IPS-18c (cell line): Measurements from ENCODE around the gene VPS54.

Experiments used
- H3K4me3 ChIP-seq: 2 replicates; pipeline ENCODE4 v1.7.0; 2013; ENCODE audit warnings: low read depth, mild to moderate bottlenecking, low read length, moderate library complexity; ENCODE audit not compliant: insufficient read depth
- H3K9me3 ChIP-seq: one replicate; pipeline ENCODE4 v1.6.1; 2013; ENCODE audit warnings: mild to moderate bottlenecking, low read length, moderate library complexity; ENCODE audit not compliant: control insufficient read depth, insufficient read depth

The VPS54 gene

DNA sequence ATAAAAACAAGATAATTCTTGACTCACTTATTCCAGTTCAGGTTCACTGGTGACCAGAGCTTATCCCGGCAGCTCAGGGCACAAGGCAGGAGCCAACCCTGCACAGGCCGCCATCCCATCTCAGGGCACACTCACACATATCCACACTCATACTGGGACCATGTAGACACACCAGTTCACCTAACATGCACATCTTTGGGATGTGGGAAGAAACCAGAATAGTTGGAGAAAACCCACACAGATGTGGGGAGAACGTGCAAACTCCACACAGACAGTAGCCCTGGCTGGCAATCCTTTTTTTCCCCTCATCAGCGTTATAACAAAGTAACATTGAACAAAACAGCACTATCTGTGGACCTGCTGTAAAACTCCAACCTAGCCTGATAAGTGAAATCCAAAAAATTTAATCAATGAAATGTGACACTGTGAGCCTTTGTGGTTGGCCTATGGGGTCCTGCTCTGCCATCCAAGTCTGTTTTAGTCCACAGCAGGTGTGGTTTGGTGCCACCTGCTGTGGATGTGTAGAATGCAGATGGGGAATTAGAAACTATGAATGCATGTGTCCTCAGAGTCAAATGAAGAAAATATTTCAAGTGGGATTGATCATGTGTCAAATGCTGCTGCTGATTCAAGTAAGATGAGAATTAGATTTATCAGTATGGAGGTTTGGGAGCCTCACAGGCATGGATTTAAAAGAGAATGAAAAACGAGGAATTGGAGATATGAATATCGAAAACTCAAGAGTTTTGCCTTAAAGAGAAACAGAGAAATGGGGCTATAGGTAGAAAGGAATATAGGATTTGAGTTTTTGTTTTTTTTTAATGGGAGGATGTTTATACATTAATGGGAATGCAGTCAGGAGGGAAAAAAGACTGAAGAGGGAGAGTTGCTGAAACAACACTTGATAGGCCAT lies 130.5 kb downstream of the VPS54 start:
- no peaks in the 10 kb centered on the region for H3K9me3 ChIP-seq
- H3K4me3 ChIP-seq: no peak overlapping the region

DNA sequence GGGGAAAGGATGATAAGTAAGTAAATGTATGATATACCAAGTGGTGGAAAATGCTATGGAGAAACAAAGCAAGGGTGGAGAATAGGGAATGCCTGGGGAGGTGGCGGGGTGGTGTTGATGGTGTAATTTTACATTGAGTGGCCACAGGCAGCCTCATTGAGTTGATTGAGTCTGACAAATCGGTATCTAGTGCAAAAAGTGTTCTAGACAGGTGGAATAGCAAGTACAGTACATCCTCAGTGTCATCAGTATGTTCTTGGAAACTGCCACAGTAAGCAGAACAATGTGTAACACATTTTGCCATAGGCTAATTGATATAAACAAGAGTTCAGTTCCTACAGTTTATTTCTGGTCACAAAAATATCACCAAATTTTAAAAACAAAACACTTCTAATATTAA lies 131.2 kb downstream of the VPS54 start:
- Histone ChIP-seq H3K9me3 (no peaks in the 10 kb centered on the region), H3K4me3 (no peak overlapping the region)

DNA sequence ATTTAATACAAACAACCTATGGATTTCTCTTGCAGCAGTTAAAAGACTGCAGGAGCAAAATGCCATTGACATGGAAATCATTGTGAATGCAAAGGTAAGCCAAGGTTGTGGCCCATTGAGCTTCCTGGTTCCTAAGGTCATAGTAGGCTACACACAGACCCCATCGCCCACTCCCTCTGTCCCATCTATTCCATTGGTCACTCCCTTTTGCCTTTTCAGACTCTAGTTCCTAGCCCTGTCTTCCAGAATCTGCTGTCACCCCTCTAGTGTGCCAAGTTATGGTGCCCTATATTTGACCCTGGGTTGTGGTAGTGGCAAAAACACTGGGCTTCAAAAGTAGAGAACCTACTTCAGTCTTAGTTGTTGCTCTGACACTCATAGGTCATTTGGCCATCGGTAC lies 132.8 kb downstream of the VPS54 start:
- Histone ChIP-seq H3K9me3 (no peaks in the 10 kb centered on the region), H3K4me3 (no peak overlapping the region)

DNA sequence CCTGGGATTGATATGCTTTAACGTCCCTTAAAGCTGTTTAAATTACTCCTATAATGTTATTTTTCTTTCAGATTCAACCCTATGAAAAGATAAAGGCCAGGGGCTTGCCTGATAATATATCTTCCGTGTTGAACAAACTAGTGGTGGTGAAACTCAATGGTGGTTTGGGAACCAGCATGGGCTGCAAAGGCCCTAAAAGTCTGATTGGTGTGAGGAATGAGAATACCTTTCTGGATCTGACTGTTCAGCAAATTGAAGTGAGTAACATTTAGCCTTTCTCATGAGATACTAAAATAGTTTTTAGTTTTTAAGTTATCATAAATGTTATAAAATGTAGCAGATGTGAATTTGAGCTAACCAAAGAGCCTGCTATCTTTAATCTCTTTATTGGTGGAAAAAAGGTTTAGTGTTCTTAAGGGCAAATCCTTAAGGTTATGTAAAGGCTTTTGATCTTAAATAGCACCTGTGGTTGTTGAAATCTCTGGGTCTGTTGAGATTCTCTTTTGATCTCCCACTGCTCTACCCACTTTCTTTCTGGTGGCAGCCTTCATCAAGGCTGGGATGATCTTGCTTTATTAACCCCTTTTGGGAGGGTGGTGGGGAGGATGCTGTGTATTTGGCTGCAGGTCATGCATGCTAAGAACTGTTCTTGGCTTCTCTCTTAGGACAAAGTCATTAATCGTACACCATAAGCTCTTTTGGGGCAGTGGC lies 136.7 kb downstream of the VPS54 start:
- Histone ChIP-seq H3K4me3 (no peak overlapping the region), H3K9me3 (no peaks in the 10 kb centered on the region)

DNA sequence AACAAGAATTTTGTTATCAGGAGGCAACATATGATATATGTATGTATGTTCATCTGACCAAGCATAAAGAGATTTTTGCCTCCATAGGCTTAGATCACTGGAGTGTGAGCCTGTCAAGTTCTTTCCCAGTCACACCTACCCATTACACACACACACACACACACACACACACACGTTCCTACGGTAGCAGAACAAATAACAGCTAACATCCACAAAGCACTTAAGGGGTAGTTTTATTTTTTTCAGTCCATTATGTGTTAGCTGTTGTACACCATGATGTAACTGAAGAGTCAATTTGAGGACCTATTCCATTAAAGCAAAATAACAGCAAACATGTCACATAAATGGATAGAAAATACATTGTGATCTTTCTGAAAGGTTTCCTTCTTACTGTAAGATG lies 138.0 kb downstream of the VPS54 start:
- Histone ChIP-seq H3K4me3 (no peak overlapping the region), H3K9me3 (no peaks in the 10 kb centered on the region)

DNA sequence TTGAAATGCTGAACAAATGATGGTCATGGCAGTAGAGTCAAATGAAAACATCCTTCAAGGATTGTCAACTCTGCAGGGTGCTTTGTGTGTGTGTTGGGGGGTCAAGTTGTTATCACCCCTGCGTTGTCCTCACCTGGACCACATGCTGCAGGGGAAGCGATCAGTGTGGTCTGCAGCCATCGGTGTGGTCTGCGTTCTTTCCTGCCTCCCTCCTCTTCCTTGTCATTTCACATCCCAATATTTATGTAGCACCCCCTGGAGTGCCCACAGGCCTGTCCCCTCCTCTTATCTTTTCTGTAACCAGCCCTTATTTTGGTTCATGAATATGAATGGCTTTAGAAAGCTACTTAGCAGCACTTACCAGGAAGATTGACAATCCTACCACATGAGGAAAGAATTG lies 138.6 kb downstream of the VPS54 start:
- Histone ChIP-seq H3K4me3 (no peak overlapping the region), H3K9me3 (no peaks in the 10 kb centered on the region)

DNA sequence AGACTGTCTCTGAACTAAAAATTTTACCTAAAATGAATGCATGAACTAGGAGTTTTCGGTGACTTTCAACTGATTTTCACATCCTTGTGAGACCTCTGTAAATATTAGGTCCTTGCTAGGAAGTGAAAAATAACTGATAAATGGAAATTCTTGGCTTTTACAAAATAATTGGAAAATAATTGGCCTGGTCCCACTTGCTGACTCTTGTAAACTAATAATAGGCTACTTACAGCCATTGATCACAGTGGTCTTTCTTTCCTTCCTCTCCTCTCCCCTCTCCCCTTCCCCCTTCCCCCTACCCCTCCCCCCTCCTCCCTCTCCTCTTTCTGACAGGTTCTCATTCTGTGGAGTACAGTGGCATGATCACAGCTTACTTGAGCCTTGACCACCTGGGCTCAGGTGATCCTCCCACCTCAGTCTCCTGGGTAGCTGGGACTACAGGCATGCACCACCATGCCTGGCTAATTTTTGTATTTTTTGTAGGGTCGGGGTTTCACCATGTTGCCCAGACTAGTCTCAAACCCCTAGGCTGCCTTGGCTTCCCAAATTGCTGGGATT lies 139.3 kb downstream of the VPS54 start:
- no peaks in the 10 kb centered on the region for H3K9me3 ChIP-seq
- H3K4me3 ChIP-seq: no peak overlapping the region

DNA sequence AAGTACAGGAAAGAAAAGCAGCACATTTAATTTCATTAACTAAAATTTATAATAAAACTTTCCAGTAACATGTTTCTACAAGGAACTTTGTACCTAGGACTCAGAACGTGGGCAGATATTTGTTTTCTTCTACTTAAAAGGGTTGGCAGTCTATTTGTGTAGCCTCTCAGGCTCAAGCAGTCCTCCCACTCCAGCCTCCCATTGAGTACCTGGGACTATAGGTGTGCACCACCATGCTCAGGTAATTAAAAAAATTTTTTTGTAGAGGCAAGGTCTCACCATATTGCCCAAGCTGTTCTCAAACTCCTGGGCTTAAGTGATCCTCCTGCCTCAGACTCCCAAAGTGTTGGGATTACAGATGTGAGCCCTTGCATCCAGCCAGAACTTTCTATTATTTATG lies 140.7 kb downstream of the VPS54 start:
- Histone ChIP-seq H3K4me3 (no peak overlapping the region), H3K9me3 (no peaks in the 10 kb centered on the region)

DNA sequence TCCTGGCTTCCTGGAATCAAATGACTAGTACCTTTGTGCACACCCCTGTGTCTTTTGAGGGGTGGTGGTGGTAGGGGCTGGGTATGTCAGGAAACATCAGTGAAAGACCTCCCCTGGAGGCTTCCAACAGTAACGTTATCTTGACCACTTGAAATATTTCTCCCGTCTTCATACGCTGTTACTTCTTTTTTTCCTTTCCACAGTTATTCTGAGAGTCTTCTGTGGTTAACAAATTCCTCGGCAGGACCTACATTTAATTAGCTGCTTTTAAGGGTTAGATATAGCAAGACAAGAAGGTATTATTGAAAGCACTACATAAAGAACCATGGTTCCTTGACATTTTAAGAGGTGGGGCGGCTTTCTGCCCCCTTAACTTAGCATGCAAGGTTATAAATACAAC lies 142.9 kb downstream of the VPS54 start:
- Histone ChIP-seq H3K9me3 (no peaks in the 10 kb centered on the region), H3K4me3 (no peak overlapping the region)

DNA sequence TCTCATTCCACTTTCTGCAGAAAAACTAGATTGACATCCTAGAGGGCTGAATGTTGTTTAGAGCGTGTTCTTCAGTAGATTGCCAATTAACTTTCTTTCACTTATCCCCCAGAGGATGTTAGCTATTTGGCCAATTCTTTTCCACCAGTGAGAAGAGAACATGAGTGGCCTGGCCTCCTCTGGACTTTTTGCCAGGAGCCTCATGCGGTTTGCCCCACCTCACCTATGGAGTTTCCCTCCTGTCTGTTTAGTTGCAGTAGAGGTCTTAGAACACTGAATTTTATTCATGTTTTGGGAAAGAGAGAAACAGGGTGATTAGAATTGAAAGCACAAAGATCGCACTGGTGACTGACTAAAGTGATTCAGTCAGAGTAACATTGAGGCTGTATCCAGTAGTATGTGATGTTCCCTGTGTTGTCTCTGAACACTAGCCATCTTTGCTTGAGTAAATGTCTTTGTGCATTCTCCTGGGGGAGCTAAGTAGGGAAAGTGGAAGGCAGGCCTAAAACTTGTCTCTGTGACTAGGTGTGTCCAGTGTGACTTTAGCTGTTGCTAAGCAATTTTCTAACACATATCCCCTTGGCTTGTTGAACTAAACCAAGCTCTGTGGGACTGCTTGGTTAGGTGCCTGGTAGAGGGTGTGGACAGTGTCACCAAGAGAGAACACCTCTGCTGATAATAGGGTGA lies 143.5 kb downstream of the VPS54 start:
- Histone ChIP-seq H3K4me3 (no peak overlapping the region), H3K9me3 (no peaks in the 10 kb centered on the region)

DNA sequence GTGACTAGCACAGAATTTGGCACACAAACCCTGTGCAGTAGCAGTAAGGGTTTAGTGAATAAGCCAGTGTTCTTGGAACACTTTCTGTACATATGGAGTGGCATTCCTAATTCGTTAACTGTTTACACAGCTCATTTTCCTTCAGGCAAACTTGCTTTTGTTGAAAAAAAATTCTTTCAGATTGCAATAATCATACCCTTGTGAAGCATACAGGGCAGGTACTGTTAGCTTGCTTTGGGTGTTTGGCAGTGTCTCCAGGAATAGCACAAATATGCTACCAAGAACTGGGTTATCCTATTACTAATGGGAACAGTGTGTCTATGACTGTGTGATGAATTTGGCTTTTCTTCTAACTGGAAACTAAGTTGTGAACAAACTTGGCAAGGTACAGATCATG lies 144.1 kb downstream of the VPS54 start:
- H3K9me3 ChIP-seq: no peaks in the 10 kb centered on the region

DNA sequence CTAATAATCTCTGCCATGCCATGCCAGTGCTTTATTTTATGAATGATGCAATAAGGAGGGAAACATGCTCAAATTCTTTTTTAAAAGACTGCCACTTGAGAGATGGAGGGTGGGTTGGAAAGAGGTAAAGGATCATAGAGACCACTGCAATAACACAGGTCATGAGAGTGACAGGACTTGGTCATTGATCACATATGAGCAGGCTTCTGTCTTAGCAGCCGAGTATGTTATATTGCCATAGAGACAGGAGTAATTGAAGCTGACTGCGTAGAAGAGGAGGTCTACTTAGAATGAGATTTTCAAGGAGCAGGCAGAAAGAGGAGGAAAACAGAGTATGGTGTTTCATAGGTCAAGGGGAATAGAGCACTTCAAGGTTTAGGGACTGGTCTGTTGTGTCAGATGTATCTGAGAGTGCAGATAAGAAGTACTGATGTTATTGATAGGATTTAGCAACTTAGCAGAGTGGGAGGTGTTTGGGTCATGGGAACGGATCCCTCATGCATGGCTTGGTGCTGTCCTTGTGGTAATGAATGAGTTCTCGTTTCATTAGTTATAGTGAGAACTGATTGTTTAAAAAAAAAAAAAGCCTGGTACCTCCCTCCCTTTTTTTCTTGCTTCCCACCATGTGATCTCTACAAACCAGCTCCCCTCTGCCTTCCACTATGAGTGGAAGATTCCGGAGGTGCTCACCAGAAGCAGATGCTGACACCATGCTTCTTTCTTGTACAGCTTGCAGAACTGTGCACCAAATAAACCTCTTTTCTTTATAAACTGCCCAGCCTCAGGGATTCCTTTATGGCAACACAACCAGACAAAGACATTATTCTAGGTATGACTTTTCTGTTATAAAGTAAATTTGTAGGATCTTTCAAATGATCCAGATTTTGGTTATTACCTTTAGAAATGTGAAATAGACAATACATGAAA lies 144.8 kb downstream of the VPS54 start:
- H3K4me3 ChIP-seq: no peak overlapping the region
- no peaks in the 10 kb centered on the region for H3K9me3 ChIP-seq

More for the DNA sequence above, 144.1 kb downstream of the VPS54 start:
- H3K4me3 ChIP-seq: no peak overlapping the region

DNA sequence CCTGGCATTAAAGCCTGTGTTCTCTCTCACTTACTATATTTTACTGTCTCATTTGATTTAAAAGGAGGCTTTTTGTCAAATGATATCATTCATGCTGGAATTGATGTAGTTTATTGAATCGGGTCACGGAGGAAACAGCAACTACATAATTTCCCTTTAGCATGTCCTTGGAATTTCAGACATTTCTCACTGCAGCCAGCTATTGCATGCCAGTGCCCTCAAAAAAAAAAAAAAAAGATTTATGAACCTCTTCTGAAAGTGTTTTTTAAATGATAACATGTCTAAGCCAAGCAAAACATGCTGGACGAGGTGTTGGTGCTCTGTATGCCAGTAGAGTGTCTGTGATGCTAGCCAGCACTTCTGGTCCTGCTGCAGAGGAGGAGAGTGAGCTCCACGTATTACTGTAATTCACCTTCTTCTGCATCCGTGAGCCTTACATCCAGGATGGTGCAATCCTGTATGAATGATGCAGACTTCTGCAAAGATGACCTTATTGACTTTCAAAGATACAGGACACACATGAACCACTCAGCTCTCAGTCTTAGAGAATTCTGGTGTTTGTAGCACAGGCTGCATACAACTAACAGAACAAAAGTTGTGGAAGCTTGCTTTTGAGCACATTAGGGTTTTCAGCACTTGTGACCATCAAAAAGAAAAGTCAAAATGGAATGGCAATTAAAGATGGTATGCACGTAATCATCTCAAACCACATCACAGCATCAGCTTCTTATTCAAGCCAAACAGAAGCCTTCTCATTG lies 146.5 kb downstream of the VPS54 start:
- Histone ChIP-seq H3K9me3 (no peaks in the 10 kb centered on the region), H3K4me3 (no peak overlapping the region)

DNA sequence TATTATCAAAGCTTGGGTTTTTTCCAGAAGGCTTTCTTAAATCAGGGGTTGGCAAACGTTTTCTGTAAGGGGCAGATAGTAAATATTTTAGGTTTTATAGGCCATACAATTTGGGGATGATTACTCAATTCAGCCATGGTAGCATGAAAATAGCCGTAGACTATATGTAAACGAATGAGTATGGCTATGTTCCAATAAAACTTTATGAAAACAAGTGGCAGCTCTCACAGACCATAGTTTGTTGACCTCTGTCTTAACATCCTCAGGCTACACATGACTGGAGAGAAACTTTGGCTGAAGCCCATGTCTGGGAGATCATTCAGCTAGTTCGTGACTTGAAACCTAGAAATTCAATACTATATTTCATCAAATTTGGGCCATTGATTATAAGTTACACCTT lies 147.4 kb downstream of the VPS54 start:
- Histone ChIP-seq H3K4me3 (no peak overlapping the region), H3K9me3 (no peaks in the 10 kb centered on the region)

DNA sequence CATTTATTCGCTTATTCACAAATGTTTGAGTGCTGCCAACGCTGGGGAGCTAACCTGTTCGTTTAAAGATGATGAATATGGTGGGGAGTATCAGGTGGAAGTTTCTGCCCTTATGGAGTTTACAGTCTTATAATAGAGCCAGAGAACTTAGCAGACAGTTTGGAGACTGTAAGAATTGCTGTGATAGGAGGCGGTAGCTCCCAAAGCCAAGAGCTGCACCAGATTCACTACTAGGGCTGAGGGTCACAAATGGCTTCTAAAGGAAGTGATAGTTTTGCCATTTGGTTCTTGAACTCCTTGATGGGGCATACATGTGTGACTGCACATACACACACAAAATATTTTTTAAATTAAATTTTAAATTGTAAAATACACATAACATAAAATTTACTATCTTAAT lies 148.5 kb downstream of the VPS54 start:
- H3K9me3 ChIP-seq: no peaks in the 10 kb centered on the region

DNA sequence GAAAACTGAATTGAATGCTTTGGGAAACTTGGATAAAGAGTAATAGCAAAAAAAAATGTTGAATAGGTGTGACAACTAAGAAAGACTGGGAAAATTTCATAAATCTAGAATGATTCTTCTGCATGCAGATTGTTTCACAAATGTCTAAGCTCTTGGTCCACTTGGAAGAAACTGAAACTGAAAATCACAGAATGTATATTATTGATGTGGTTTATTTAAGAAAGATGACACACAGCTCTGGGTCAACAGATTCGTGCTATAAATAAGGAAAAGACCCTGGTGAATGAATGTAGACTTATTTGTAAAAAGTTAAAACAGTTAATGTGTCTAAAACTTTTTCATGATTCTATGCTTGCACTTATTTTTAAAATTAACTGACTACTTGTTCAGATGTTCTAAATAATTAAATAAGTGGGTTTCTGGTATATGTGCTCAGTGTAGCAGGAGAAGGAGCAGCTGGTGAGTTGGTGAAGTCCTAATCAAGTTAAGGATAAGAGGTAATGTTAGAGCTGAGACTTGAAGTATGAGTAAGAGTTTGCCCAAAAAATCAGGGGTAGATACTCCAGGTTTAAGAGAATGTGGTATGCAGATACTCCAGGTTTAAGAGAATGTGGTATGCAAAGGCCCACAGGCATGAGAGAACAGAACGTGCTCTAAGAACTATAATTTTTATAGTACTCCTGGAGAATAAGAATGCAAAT lies 153.1 kb downstream of the VPS54 start:
- Histone ChIP-seq H3K4me3 (no peak overlapping the region), H3K9me3 (no peaks in the 10 kb centered on the region)

More for the DNA sequence above, 148.5 kb downstream of the VPS54 start:
- H3K4me3 ChIP-seq: no peak overlapping the region
